K562 (cell line): Measurements from ENCODE around the gene NTN3. TPM values are rescaled to one million over a fixed set of nuclear protein-coding genes. Genes with fewer than 3 reads are reported as not detected.

Experiments
- ATAC-seq: fragments of 200-7000 bp; cut with Tn5 transposase; 3 replicates; pipeline ENCODE4 v1.9.1; 2020; ENCODE audit warnings: moderate library complexity
- BruUV-seq: library from RNA; stranded (reverse); fragments of 400-500 nt; replicated peaks from 2 replicates; lab custom pipeline; 2021; lab: Mats Ljungman, UMichigan
- CTCF ChIA-PET: fragments of 300-600 bp; formaldehyde crosslinking; extraction: SDS; loops from one replicate; lab custom pipeline; 2021; ENCODE audit warnings: low intra/inter-chr PET ratio; lab: Yijun Ruan, JAX
- POLR2A ChIA-PET: fragments of 300-600, 350-650 bp; sonication (Branson Sonifier 250); formaldehyde crosslinking; extraction: SDS; loops from one replicate; lab custom pipeline; 2021; ENCODE audit warnings: antibody characterized with exemption, inconsistent platforms; lab: Yijun Ruan, JAX
- DNase-seq, 4 experiments: peaks; one replicate each; pipeline versions ENCODE4 v3.0.0 to v3.0.0-alpha.2; 2011 to 2018; ENCODE audit warnings: low spot score in 3 of 4, mixed read lengths in 3 of 4; ENCODE audit errors: extremely low read depth in 1 of 4
- FAIRE-seq: peaks from 2 replicates; lab custom pipeline; 2011; peaks lifted over from hg19 to GRCh38; lab: Jason Lieb, UNC
- H2AFZ ChIP-seq: 2 replicates; pipeline ENCODE4 v1.6.0; 2011; ENCODE audit warnings: low read depth, low read length, control low read depth, inconsistent platforms
- H3K27ac ChIP-seq: fragments of 200-600 bp; 3 replicates; pipeline ENCODE4 v1.8.0; 2011; ENCODE audit warnings: low read depth, mild to moderate bottlenecking, control low read depth, inconsistent platforms, low read length, moderate library complexity, mixed read lengths; ENCODE audit errors: extremely low read depth
- H3K27me3 ChIP-seq, 2 experiments: fragments of 300-600 bp in 1 of 2; 2 replicates in 1 of 2; 3 replicates in 1 of 2; pipeline versions ENCODE4 v1.6.0 to v1.8.0; 2011; ENCODE audit warnings: inconsistent platforms in 2 of 2, low read length in 2 of 2, mild to moderate bottlenecking in 1 of 2, mixed read lengths in 1 of 2, moderate library complexity in 1 of 2; ENCODE audit not compliant: control insufficient read depth in 2 of 2, insufficient read depth in 2 of 2
- H3K36me3 ChIP-seq: fragments of 300-600 bp; 3 replicates; pipeline ENCODE4 v1.8.0; 2011; ENCODE audit warnings: mild to moderate bottlenecking, low read length, inconsistent platforms; ENCODE audit not compliant: control insufficient read depth, insufficient read depth
- H3K4me1 ChIP-seq, 2 experiments: fragments of 200-600 bp in 1 of 2; replicated peaks in 1 of 2; 2 replicates in 1 of 2; 3 replicates in 1 of 2; pipeline versions ENCODE4 v1.5.1 to v1.8.0; 2011; ENCODE audit warnings: inconsistent platforms in 2 of 2, low read length in 2 of 2, mild to moderate bottlenecking in 1 of 2, mixed read lengths in 1 of 2, moderate library complexity in 1 of 2; ENCODE audit not compliant: control insufficient read depth in 2 of 2, insufficient read depth in 2 of 2
- H3K4me2 ChIP-seq: 2 replicates; pipeline ENCODE4 v1.6.1; 2011; ENCODE audit warnings: low read length, control low read depth, inconsistent platforms, mixed read lengths; ENCODE audit not compliant: insufficient read depth
- H3K4me3 ChIP-seq: fragments of 200-600 bp; sonication (generic), shearing (Covaris generic); 2 replicates; pipeline ENCODE4 v1.5.1; 2016; ENCODE audit warnings: control low read depth, inconsistent platforms
- H3K79me2 ChIP-seq: fragments of 200-600 bp; 3 replicates; pipeline ENCODE4 v1.8.0; 2011; ENCODE audit warnings: low read length, inconsistent platforms; ENCODE audit not compliant: control insufficient read depth, insufficient read depth
- H3K9ac ChIP-seq, 2 experiments: 2 replicates each; pipeline versions ENCODE4 v1.6.0 to v1.6.1; 2011; ENCODE audit warnings: low read depth in 2 of 2, low read length in 2 of 2, control low read depth in 1 of 2, inconsistent platforms in 1 of 2, mild to moderate bottlenecking in 1 of 2, mixed read lengths in 1 of 2; ENCODE audit not compliant: insufficient read depth in 1 of 2
- H3K9me1 ChIP-seq: one replicate; pipeline ENCODE4 v1.6.0; 2011; ENCODE audit warnings: inconsistent platforms, mild to moderate bottlenecking, low read length, moderate library complexity; ENCODE audit not compliant: control insufficient read depth, insufficient read depth
- H3K9me3 ChIP-seq: replicated peaks from 2 replicates; pipeline ENCODE4 v1.5.1; 2011; ENCODE audit warnings: low read depth, low read length, inconsistent platforms; ENCODE audit not compliant: control insufficient read depth, insufficient read depth
- H4K20me1 ChIP-seq: replicated peaks from 2 replicates; pipeline ENCODE4 v1.6.1; 2011; ENCODE audit warnings: low read length, inconsistent platforms, mixed read lengths; ENCODE audit not compliant: control insufficient read depth, insufficient read depth
- CEBPB ChIP-seq: fragments of 450-650 bp; IDR thresholded peaks from 2 replicates; pipeline ENCODE4 v1.6.1; 2016; ENCODE audit warnings: missing genetic modification characterization, missing compliant biosample characterization
- ETV6 ChIP-seq, 3 experiments: fragments of 150-350 bp in 1 of 3; sonication (generic) in 1 of 3; formaldehyde crosslinking in 1 of 3; IDR thresholded peaks; 2 replicates each; pipeline versions ENCODE4 v1.6.1 to v1.8.0; 2014 to 2022; ENCODE audit warnings: borderline replicate concordance in 2 of 3, low read depth in 2 of 3, antibody characterized with exemption in 1 of 3, low read length in 1 of 3, mild to moderate bottlenecking in 1 of 3, missing genetic modification reagents in 1 of 3
- GABPA ChIP-seq: fragments of 200-800 bp; sonication (Bioruptor generic); conservative IDR thresholded peaks from 2 replicates; pipeline ENCODE4 v1.6.1; 2016; ENCODE audit warnings: low read depth, missing genetic modification characterization, missing compliant biosample characterization
- TAF15 ChIP-seq: fragments of 200-400 bp; formaldehyde crosslinking; IDR thresholded peaks from 2 replicates; pipeline ENCODE4 v1.6.1; 2017; ENCODE audit warnings: mild to moderate bottlenecking, low read depth, low read length, moderate library complexity
- TAF7 ChIP-seq: fragments of 450-650 bp; IDR thresholded peaks from 2 replicates; pipeline ENCODE4 v1.6.1; 2016; ENCODE audit warnings: missing genetic modification characterization, missing compliant biosample characterization
- ZBTB5 ChIP-seq: fragments of 450-650 bp; IDR thresholded peaks from 2 replicates; pipeline ENCODE4 v1.6.1; 2017; ENCODE audit warnings: antibody characterized with exemption
- ZNF165 ChIP-seq: fragments of 250-450 bp; sonication (Bioruptor Pico); IDR thresholded peaks from 2 replicates; pipeline ENCODE4 v1.4.0; 2020; ENCODE audit warnings: borderline replicate concordance
- WGBS: fragments of 100-300 bp; shearing (Covaris generic); methylation state at CpG from one replicate; pipeline ENCODE4 v1.1.6; 2016; ENCODE audit warnings: low coverage, mixed read lengths; ENCODE audit not compliant: insufficient coverage; ENCODE audit errors: missing lambda C conversion rate; 5-methylcytosine and 5-hydroxymethylcytosine counted together
- in situ Hi-C: fragments of 300-500 bp; cut with MboI; formaldehyde crosslinking; loops from 4 replicates; pipeline ENCODE4 v1.15.0; 2018; ENCODE audit warnings: inconsistent platforms, mixed read lengths
- intact Hi-C: fragments of 100-400 bp; cut with micrococcal nuclease; formaldehyde crosslinking; loops from 2 replicates; pipeline ENCODE4 v1.14.2; 2022
- polyA plus RNA-seq, 8 experiments: library from polyadenylated mRNA; depleted of rRNA in 4 of 8; stranded (reverse) in 5 of 8; unstranded in 3 of 8; fragments of >200 nt; fragmentation: Nextera tagmentation in 2 of 8; fragmentation: Illumina TruSeq in 1 of 8; extraction: Ambion mirVana in 2 of 8; extraction: Trizol in 1 of 8; gene quantifications; 2 replicates each; pipeline versions ENCODE4 v1.2.1 to v1.2.3, GENCODE V29; 2011 to 2014; ENCODE audit warnings: inconsistent platforms in 1 of 8, missing spikeins in 1 of 8
- total RNA-seq, 7 experiments: library from RNA; depleted of rRNA in 6 of 7; stranded (reverse); fragments of >200 nt in 6 of 7; fragmentation: Illumina TruSeq in 2 of 7; extraction: Trizol in 2 of 7; gene quantifications; 2 replicates each; pipeline versions ENCODE4 v1.2.1 to v1.2.3, GENCODE V29; 2011 to 2021; ENCODE audit warnings: low replicate concordance in 1 of 7
- TF ChIP-seq, protein P1 (sequence below): IDR thresholded peaks from 2 replicates; pipeline ENCODE4 v1.6.1; 2011; ENCODE audit not compliant: insufficient read length; ENCODE audit errors: extremely low read depth

Gene NTN3
- total and polyA plus RNA-seq, 9 of the 15 experiments (the other 6 are each of a cell fraction or from before 2014, with no cell fraction given), result not detected

DNA sequence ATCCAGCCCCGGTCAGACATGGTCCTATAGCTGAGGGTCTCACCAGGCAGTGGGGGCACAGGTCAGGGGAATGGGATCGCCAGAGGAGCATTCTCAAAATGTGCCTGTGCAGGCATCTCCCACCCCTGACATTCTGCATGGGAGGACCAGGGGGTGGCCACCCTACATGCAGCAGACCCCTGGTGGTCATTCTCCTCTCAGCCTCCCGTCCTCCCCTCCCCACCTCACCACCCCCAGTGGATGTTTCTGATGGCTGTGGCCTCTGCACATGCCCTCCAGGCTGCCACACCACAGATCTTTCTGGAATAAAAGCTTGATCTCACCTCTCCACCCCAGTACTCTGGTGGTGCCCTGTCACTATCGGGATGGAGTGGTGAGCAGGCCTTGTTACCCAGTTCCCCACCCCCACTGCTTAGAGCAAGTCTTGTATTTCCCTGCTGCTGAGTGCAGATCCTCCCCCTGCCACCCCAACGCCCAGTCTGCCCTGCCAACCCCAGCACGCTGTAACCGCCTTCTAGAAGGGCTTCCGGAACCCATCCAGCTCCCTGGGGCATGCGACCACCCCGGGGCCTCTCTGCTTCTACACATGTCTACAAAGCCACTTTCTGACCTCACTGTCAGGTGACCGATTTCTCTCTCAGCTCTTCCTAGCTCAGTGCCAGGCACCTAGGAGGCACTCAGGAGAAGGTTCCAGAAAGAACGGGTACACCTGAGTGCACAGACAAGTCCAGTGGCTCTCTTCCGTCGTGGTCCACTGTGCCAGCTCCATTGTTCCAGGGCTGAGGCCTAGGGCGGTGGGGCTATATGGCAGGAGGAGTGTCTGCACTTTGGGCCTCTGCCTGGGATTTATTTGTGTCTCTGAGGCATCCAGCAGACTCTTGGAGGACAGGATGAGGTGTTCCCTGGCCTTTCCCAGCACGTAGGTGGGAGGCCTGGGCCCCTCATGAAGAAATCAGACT is 13.1 kb downstream of the NTN3 start (continued):
- TF ChIP-seq CEBPB (tag), result no peak
- no peak for TF ChIP-seq GABPA (tag)
- no peak for TF ChIP-seq TAF7 (tag)
- TF ChIP-seq, protein P1, sequence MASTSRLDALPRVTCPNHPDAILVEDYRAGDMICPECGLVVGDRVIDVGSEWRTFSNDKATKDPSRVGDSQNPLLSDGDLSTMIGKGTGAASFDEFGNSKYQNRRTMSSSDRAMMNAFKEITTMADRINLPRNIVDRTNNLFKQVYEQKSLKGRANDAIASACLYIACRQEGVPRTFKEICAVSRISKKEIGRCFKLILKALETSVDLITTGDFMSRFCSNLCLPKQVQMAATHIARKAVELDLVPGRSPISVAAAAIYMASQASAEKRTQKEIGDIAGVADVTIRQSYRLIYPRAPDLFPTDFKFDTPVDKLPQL, result no peak
- TF ChIP-seq ZNF165 (CRISPR knock-in tag), result no peak

DNA sequence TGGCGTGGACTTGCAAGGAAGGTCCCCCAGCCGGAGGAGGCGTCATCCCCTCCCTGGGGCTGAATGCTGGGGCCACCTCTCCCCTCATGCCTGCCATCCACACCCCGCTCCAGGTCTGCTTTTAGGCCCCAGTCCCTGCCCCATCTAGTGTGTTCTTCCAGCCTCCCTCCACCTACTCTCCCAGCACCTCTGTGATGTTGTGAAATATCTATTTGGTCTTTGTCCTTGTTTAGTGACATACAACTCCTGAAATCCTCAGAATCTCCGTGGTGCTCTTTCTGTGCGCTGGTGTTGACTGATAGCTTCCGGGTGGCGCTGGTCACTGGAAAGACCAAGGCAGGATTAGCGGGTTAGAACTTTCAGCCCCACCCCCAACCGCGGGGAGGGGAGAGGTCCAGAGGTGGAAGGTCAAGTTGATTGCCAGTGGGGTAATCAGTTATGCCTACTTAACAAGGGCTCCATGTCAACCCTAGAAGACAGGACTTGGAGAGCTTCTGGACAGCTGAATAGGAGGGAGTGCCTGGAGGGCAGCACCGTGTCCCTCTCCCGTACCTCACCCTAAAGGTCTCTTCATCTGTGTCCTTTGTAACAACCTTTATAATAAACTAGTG is 13.9 kb downstream of the NTN3 start:
- Histone ChIP-seq H3K36me3 (peaks cover 49% of the 10 kb centered on the region; the same call in 2 of the 3 replicates), H3K27ac (peak overlapping the region; percentile 68), H3K79me2 (peaks cover 89% of the 10 kb centered on the region), H3K4me1 (peaks cover 33 to 88% of the 10 kb centered on the region in 2 experiments), H3K27me3 (no peaks in the 10 kb centered on the region), H2AFZ (peak overlapping the region; percentile 34; the same call in 1 of the 2 replicates), H3K4me2 (peak overlapping the region; percentile 70), H3K9me3 (no peaks in the 10 kb centered on the region), H3K9me1 (no peaks in the 10 kb centered on the region), H3K9ac (peak overlapping the region; percentile 40 to 89), H3K4me3 (no peak overlapping the region), H4K20me1 (peaks cover 5% of the 10 kb centered on the region; the same call in 1 of the 2 replicates)
- POLR2A ChIA-PET, result interaction anchor here (0.6 to 1.6 kb wide), 7 partner anchors 9 to 520 kb away, joined by 3 to 7 read pairs (median 3); partner anchors contain the start of gene RPS2
- no TSS peak for BruUV-seq
- intact Hi-C loops (no loop called here), in situ Hi-C loops (no loop called here)
- CTCF ChIA-PET, result no interaction called here
- FAIRE-seq, result peak; percentile 89
- peak; percentile 65 to 85 (median 67) for DNase-seq
- ATAC-seq, result peak; percentile 84
- 20% methylated on average over 13 of the region's 13 CpGs for WGBS
- no peak for TF ChIP-seq TAF15
- no peak for TF ChIP-seq ZBTB5
- TF ChIP-seq ETV6 (IDR thresholded peaks at IDR 0.05; ENCODE audit: borderline replicate concordance in 1 of 2, low read depth in 2 of 2, low read length in 1 of 2), result no peak
- no peak for TF ChIP-seq ETV6 (CRISPR knock-in tag; IDR thresholded peaks at IDR 0.05; ENCODE audit: borderline replicate concordance)
